NK-92 (cell line): Measurements from ENCODE around the gene TMEM242.

Source experiments
- DNase-seq: peaks from one replicate; lab custom pipeline; 2025; ENCODE audit not compliant: unreplicated experiment; lab: John Stamatoyannopoulos, UW

Gene TMEM242

DNA sequence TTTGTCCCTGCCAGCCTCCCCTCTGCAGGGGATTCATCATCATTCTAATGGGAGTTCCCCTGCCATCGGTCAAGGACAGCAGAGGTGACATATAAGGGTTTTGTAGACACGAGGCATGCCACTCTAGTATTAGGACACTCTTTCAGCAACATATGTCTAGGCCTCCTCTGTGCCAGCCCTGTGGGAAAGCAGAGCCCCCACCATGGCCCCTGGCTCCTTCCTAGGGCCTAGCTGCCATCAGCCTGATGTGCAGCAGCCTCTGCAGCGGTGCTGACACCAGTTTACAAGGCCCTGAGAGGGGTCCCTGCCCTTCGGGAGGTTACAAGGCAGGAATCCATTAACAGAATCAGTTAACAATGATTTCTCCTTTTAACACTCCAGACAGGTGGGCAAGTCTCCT lies 32.5 kb downstream of the TMEM242 start:
- no peak for DNase-seq

DNA sequence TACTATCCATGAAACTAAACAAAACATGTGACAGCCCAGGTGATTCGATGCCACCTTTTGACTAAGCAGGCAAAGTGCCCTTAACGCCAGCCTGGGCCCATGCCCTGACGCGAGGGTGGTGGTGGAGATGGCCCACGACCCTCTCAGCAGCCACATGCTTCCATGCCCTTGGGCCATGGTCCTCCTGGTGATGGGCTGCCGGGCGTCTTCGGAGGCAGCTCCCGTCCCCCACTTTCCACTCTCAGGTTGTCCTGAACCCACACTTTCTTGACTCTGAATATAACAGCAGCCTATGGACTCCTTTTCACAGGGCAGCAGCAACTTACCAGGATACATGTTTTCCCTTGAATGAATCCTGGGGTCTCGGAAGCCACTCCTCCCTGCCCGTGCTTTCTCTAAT lies 33.6 kb downstream of the TMEM242 start:
- no peak for DNase-seq

DNA sequence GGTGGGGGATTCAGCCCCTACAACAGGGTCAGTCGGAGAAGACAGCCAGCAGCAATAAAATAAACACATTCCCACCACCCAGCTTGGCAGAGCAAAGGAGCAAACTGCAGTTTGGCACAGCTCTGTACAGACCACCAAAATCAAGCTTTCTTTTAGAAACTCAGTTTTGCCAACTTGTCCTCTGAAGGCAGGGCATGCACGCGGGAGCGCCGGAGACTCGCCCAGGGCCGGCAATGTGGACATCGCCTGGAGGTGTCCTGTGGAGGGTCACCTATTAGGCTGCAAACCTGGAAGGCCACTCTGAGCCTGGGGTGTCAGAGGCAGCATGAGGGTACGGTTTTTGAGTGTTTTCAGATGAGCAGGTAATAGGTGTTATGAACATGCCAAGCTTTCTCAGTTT lies 34.7 kb downstream of the TMEM242 start:
- DNase-seq, result no peak

DNA sequence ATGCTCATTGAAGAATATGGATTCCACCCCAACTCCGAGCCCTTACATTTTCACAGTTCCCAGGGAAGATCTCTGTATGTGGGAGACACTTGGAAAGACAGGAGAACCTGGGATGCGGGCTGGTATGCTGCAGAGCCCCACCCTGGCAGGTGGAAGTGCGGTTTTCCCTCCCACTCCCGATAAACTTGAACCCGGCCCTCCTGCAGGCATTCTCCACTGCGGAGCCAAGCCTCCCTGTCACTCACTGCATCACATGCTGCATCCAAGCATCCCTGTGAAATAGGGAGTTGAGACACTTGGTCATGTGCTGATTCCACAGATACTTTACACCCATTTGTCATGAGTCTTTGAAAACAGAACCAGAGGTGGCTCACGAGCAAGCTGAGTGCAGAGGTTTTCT lies 35.4 kb downstream of the TMEM242 start:
- no peak for DNase-seq

DNA sequence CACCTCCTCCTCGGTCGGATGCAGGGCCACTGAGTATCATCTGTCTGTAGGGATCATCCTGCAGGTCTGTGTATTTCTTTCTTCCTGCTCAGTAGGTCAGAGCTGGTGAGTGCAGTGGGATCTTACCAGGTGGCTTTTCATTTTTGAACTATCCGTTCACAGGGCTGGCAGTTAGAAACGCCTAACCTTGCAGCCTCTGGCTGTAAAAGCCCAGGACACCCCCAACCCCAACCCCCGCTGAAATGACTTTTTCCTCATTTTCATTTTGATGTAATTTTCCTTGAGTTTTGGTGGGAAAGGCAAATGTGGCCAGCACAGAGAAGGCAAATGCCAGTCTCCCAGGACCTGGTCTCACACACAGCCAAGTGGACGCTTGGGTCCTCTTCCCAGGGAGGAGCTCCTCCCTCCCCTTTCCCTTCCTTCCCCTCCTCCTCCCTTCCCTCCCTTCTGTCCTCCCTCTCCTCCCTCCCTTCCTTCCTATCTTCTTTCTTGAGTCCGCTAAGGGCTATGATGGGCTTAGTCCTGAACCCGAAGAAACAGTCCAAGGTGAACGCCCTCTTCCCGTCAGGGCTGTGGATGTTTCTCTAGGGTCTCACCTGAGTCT lies 36.0 kb downstream of the TMEM242 start:
- no peak for DNase-seq

DNA sequence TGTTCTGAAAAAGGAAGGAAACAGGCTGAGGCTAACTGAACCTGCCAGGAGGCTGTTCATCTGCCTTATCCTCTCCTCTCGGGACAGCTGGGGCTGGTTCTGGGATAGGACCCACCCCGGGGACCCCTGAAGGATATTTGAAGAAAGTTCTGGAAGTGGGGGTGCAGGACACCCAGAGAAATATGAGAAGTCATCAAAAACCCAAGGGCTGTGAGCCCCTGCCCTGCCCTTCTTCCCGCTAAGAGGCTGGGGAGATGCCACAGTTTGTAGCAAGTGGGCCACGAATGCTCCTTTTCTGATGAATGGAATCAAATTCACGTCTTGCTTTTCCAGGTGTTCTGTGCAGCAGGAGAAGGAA lies 37.9 kb downstream of the TMEM242 start:
- DNase-seq, result no peak

DNA sequence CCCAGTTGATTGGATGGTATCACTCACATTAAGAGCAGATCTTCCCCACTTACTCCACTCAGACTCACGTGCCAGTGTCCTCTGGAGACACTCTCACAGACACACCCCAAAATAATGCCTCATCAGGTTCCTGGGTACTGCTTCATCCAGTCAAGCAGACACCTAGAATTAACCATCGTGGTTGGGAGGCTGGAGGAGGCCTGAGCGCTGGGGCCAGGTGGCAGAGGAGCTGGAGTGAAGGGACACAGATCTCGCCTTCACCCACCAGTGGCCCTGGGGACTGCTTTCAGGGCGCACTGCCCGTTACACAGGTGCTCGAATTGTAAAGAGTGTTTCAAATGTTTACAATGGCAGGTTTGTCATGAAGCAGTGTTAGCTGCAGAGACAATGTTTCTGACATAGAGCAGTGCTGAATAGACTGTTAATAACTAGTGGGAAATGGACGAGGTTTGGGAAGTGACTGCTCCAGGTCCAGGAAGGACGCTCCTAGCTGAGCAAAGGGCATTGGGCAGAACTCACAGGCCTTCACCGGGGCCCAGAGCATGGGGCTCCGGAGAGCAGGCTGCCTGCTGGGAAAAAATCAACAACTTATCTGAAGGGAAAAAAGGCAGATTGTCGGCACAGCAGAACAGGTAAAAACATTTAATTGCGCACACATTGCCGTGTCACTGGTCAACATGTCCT lies 38.4 kb downstream of the TMEM242 start:
- no peak for DNase-seq

DNA sequence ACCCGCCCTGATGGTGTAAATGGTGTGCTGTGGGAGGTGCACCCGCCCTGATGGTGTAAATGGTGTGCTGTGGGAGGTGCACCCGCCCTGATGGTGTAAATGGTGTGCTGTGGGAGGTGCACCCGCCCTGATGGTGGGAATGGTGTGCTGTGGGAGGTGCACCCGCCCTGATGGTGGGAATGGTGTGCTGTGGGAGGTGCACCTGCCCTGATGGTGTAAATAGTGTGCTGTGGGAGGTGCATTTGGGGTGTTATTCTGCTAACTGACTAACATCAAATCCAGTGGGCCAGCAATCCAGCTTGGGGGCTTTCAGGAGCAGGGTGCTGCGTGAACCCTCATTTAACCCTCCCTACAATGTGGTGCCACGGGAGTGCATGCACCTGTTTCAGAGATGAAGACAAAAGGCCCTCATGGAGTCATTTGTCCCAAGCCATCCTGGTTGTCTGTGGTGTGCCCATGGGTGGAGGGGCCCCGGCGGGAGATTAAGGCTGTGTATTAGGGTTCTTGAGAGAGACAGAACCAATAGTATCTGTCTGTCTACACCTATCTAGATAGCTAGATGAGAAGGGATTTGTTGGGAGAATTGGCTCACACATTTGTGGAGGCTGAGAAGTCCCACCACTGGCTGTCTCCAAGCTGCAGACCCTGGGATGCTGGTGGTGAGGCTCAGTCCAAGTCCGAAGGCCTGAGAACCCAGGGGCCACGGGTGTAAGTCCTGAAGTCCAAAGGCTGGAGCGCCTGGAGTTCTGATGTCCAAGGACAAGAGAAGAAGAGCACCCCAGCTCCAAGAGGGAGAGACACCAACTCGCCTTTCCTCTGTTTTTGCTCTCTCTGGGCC lies 39.2 kb downstream of the TMEM242 start:
- DNase-seq, result no peak

DNA sequence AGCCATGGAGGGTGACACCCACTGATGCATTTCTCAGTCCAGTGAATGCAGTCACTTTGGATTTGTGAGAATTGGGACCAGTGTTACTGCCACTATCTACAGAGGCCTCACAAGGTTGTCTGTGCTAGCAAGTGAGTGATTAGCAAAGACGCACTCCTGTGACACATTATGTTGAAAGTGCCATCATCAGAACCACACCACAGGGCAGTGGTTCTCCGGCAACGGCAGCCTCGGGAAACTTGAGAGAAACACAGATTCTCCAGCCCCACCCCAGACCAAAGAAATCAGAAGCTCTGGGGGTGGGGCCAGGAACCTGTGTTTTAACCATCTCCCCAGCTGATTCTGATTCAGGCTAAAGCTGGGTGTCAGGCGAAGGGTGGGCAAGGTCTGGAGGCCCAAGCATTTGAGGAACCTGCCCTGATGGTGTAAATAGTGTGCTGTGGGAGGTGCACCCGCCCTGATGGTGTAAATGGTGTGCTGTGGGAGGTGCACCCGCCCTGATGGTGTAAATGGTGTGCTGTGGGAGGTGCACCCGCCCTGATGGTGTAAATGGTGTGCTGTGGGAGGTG lies 39.9 kb downstream of the TMEM242 start:
- DNase-seq, result no peak

DNA sequence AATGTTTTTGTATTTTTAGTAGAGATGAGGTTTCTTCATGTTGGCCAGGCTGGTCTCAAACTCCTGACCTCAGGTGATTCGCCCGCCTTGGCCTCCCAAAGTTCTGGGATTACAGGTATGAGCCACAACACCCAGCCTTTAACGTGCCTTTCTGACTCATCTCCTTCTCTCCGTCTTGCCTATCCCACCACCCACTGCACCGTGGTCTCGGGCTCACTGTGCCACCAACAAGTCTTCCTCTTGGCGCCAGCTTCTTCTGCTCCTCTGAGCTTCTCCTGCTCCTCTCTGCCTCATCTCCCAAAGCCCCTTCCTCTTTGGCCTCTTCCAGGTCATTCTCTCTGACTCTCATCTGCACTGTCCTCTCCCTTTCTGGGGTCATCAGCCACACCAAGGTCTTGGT lies 41.0 kb downstream of the TMEM242 start:
- no peak for DNase-seq

DNA sequence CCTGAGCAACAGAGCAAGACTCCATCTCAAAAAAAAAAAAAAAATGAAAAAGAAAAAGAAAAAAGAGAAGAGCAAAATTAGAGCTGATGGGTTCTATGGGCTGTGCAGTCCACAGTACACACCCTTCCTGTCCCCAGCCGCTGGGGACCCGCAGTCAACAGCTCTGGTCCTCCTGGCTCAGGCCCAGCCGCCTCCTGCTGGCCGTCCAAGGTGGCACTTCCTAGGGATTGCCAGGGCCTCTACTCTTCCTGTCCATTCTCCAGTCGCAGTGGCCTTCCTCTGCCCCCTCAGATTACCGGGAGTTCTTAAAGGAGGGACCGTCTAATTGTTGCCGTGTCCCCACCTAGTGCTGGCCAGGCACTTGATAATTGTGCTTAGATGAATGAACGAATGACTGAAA lies 41.7 kb downstream of the TMEM242 start:
- DNase-seq, result no peak

DNA sequence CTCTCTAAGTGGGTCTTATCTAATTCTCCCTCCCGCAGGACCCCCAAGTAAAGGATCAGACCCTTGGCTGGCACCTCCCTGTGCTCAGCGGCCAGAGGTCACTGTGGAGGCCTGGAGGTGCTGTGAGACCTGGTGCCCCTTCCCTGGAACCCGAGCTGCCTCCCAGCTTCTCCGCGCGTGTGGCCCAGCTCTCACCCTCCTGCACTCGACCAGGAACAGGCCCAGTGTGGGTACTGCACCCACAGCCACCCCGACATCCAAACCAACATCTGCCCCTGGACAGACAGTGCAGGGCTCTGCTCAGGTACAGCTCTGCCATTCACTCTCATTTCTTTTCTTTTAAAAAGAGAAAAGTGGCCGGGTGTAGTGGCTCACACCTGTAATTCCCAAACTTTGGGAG lies 42.4 kb downstream of the TMEM242 start:
- DNase-seq, result no peak

DNA sequence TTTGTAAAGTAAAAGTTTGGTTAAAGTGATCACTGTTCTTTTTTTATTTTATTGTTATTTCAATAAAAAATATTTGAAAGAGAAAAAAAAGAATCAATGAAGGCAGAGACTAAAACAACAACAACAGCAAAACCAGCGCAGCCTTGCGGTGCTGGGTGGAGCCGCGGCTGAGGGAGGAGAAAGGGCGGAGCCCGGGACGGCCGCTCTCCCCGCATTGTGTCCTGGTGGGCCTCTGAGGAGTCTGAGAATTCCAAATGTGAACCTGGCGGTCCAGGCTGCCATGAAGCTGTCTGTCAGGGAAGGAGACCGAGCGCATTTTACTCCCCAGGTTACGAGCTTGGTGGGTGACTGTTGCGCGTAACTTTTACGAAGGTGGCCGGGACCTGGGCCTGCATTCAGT lies 43.2 kb downstream of the TMEM242 start:
- no peak for DNase-seq

DNA sequence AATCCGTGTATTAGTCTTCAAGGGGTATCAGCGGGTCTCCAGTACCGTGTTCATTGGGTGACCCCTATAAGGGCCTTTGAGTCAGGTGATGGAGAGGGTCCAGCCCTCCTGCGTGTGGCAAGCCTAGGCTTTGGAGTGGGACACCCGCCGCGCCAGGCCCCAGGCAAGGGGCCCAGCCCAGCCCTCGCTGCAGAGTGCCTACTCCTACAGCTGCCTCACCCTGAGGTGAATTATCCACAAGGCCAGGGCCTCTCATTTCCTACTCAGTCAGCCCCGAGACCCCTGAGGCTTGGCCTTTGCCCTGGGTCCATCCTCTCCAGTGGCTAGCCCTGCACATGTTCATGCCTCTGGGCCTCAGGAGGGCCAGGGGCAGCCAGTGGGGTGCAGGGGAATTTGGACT lies 45.1 kb downstream of the TMEM242 start:
- no peak for DNase-seq

DNA sequence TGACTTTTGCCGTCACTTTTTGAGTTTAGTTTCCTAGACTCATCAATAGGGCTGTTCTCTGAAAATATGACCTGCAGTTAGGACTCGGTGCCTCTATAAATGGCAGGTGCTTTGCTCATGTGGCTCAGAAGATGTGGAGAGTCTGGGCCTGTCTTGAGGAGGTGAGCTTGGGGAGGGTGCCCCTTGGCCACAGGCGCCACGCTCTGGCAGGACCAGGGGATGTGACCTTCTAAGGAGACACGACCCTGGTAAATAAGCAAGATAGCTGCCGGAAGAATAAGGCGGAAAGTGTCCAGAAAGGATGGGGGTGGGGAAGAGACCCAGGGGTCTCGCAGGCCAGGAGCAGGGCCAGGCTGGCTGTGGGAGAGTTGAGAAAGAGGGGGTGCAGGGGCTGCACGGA lies 46.6 kb downstream of the TMEM242 start:
- no peak for DNase-seq

DNA sequence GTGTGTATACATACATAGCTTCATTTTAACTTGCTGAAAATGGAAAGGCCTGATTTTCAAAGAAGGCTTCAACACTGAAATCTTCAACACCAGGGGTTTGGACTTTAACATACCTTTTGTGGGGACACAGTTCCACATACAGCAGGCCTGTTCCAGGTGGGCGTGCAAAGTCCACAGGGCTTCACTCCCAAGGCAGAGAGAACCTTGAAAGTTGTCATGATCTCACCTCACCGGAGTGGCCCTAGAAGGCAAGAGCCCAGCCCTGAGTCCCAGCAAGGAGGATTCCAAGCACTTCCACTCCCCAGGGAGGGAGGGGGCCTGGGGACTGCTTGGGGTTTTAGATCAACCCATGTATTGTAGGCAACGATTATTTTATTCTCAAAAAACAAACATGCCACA lies 47.2 kb downstream of the TMEM242 start:
- no peak for DNase-seq

DNA sequence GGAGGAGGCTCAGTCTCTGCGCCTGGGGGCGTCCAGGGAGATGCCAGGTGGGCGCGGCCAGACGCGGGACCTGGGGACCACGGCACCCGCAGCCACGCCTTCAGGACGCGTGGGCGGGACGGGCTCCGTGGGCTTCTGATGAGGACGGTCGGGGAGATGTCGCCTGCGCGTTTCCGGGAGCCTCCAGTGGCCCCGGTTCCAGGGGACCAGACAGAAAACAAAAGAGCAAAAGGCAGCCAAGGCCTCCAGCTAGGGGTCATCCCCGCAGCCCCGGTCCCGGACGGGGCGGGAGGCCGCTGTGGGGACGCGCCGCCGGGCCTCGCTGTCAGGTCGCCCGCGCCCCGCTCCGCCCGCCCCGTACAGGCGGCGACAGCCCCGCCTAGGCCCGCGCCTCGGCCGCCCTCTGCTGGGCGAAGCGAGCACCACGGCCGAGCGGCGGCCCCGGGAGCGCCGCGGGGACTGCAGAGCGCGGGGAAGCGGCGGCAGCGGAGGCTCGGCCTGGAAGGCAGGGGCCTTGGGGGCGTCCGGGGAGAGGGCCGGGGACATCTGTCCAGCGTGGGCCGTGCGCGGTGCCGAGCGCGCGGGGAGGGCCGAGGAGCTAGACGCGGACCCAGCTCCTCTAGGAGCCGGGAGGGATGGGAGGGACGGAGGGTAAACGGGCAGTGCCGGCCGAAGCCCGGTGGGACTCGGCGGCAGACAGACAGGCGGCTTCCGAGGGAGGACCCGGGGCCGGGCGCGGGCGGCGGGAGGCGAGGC lies 48.7 kb downstream of the TMEM242 start:
- no peak for DNase-seq

DNA sequence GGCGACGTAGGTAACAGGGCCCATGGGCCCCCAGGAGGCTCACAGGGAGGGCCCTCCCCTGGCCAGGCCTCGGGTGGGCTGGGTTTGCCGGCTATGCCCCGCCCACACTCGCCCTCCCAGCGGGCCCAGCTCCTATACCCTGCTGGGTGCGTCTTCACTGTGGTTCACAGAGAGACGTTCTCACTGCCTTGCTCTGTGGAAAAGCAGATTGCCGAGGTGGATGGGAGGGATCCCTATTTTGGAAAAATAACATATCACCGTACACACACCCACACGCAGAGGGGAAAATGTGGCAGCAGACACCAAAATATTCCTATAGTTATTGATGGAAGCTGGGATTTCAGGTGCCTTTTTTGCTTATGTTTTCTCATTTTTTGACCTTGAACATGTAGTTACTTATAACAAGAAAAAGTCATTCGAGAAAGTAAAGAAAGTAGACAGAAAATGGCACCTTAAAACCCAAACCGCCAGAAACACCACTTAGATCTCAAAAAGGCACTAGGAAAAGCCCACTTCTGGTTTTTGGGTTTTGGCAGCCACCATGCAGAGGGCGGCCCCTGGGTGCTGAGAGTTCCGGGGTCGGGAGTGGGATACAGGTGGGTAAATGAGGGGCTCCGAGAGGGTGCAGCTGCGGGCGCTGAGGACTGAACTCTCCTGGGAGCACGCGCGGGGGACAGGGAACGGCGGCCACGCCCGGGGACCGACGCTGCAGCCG lies 49.4 kb downstream of the TMEM242 start:
- DNase-seq, result no peak

DNA sequence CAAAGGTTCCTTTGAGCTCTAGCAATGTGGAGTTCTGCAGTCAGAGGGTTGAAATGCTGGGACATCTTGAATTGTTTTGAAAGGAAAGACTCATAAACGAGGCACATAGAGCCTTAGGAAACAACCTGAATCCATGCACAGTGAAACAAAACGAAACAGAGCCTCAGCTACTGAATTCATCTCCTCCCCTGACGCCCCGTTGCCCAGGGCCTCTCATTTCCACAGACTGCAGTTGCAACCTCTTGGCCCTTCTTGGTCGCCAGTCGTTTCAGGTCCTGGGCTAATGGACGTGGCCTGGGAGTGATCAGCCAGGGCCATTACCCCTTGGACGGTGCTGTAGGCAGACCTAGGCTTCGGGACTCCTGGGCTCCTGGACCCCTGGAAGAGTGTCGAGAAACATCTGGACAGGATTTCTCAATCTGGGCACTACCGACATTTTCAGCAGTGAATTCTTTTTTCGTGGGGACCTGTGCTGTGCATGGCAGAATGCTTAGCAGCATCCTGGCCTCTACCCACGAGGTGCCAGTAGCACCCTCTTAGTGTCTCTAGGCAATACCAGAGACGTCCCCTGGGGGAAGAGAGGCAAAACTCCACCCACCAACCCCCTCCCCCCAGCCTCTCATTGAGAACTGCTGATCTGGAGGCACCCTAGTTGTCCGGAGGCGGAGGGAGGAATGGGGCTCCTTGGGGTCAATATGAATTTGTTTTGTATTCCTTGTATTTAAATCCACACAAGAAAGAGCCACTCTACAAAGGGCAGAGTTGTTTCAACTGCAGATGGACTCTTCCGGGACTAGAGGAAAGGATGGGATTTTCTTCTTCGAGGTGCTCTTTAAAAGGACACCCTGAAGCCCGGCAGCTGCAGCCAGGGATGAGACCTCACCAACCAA lies 50.2 kb downstream of the TMEM242 start:
- DNase-seq, result no peak

DNA sequence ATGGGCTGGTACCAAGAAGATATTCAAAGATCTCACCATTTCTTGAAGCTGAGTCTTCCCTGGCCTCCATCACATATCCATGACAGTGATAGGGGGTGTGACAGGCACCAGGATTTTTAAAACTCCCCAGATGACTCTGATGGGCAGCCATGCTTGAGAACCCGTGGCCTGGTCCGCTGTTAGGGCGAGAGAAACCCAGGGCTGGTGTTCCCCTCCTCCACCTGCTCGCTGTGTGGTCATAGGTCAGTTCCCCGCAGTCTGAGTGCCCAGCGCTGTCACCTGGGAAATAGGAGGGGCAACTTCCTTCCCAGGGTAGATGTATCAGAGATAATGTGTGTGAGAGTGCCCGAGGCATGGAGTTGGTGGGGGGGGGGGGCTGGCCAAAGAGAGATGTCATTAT lies 50.9 kb downstream of the TMEM242 start:
- DNase-seq, result no peak
